Measurements from ENCODE around the gene PTTG1IP.

Gene PTTG1IP

DNA sequence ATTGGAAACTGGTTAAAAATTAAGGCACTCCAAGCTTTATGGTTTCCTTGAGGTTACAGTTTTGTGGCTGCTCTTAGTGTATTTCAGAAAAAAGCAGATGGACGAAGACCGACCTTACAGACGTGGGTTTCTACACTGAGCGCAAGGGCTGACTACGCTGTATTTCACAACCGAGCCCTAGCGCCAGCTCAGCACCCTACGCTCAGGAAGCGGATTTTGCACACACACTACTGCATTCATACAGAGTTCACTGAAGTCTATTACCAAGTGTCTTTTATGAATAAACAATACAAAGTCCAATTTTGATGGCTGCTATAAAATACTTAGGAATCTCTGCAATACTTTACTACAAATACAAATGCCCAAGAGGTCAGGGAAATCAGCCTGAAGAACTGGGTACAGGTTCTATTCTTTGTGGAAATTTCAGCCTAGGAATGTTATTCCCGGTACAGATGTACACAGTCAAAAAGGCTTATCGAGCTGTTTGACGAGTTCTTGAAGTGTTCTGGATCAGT, 23.8 kb downstream of the PTTG1IP start:
- no peak overlapping the region for H3K27ac ChIP-seq
- TF ChIP-seq, protein P1, sequence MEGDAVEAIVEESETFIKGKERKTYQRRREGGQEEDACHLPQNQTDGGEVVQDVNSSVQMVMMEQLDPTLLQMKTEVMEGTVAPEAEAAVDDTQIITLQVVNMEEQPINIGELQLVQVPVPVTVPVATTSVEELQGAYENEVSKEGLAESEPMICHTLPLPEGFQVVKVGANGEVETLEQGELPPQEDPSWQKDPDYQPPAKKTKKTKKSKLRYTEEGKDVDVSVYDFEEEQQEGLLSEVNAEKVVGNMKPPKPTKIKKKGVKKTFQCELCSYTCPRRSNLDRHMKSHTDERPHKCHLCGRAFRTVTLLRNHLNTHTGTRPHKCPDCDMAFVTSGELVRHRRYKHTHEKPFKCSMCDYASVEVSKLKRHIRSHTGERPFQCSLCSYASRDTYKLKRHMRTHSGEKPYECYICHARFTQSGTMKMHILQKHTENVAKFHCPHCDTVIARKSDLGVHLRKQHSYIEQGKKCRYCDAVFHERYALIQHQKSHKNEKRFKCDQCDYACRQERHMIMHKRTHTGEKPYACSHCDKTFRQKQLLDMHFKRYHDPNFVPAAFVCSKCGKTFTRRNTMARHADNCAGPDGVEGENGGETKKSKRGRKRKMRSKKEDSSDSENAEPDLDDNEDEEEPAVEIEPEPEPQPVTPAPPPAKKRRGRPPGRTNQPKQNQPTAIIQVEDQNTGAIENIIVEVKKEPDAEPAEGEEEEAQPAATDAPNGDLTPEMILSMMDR (IDR thresholded peaks at IDR 0.05) = no peak
- TF ChIP-seq ZFX (IDR thresholded peaks at IDR 0.05; ENCODE audit: borderline replicate concordance) = no peak

DNA sequence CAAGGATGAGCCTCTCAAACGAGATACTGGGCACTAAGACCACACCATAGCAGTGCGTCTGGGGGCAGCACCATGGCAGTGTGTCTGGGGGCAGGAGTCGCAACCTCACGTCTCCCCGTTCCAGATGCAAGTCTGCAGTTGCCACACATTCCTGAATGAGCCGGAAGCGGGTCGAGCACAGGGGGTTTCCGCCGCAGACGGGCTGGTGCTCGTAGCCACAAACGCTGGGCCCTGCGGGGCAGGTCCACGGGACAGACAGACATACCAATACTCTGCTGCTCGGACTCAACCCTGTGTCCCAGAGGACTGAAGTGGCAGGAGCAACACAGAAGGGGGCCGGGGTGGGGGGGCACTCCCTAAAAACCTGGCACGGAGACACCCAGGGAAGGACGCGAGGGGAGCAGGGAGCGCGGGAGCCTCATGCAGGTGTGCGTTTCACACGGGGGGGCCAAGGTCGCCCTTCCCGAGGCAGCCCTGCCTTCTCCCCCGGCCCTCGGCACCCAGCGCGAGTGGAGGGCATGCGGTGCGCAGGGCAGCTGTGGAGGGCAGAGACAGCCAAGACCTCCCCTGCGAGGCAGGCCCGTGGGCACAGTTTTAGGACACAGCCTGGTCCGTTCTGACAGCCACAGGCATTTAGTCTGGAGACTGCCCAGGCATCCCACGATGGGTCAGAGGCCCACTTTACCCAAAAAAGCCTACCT, 24.5 kb downstream of the PTTG1IP start:
- TF ChIP-seq ZFX (IDR thresholded peaks at IDR 0.05; ENCODE audit: borderline replicate concordance) = no peak
- TF ChIP-seq, protein P1 (IDR thresholded peaks at IDR 0.05) = no peak
- no peak overlapping the region for H3K27ac ChIP-seq

DNA sequence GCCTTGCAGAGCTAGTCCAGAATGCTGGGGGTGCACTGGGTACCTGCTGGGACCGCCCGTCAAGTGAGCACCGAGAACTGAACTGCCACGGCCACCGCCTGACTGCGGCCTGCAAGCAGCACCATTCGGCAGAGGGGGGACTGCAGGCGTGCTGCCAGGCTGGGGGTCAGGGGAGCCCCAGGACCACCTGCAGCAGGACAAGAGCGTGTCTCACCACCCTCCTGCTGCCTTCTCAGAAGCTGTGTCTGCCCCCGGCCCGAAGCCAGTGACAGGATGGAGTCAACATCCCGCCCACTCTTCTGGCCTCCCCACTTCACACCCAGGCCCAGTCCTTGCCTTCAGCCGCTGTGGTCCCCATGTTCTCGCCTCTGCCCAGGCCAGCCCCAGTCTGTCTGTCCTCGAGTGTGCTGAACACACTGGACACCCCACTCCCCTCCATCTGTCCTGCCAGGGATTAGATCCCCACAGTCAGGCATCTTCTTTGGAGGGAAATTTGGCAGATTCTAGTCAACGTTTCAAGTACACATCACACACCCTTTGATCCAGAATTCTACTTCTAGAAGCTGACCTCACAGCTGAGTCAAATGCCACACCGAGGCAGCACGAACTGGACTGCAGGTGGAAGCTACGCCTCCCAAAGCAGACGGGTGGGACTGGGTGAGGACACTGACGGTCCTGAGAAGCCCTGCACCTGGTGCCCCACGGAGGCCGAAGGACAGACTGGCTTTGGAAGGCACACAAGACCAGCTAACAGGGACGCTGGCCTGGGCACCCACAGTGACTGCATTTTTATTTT, 26.0 kb downstream of the PTTG1IP start:
- no peak overlapping the region for H3K27ac ChIP-seq
- TF ChIP-seq, protein P1 (IDR thresholded peaks at IDR 0.05) = no peak
- no peak for TF ChIP-seq ZFX (IDR thresholded peaks at IDR 0.05; ENCODE audit: borderline replicate concordance)

GRCh38 chr21:44846485-44847260, 26.8 kb downstream of the PTTG1IP start:
- TF ChIP-seq ZFX (IDR thresholded peaks at IDR 0.05; ENCODE audit: borderline replicate concordance) = no peak
- TF ChIP-seq, protein P1 (IDR thresholded peaks at IDR 0.05) = no peak
- no peak overlapping the region for H3K27ac ChIP-seq

- H3K27ac ChIP-seq = no peak overlapping the region
- no peak for TF ChIP-seq ZFX (IDR thresholded peaks at IDR 0.05; ENCODE audit: borderline replicate concordance)
- TF ChIP-seq, protein P1 (IDR thresholded peaks at IDR 0.05) = peak; percentile 56
Measured at GRCh38 chr21:44846224-44846484, 27.3 kb downstream of the PTTG1IP start.

GRCh38 chr21:44845418-44846223, 27.9 kb downstream of the PTTG1IP start:
- no peak overlapping the region for H3K27ac ChIP-seq
- TF ChIP-seq ZFX (IDR thresholded peaks at IDR 0.05; ENCODE audit: borderline replicate concordance) = no peak
- TF ChIP-seq, protein P1 (IDR thresholded peaks at IDR 0.05) = peak; percentile 84

All from 22Rv1 (cell line).